NCI-H226 (cell line): Measurements from ENCODE around the gene RAD51B.

ENCODE experiments used
- DNase-seq: peaks from one replicate; pipeline ENCODE4 v3.0.0-alpha.2; 2015

The RAD51B gene

GRCh38 chr14:68349900-68350629 is 530.5 kb downstream of the RAD51B start:
- no peak for DNase-seq

GRCh38 chr14:68355415-68355814 is 535.8 kb downstream of the RAD51B start:
- no peak for DNase-seq

- DNase-seq = no peak
These were observed 538.2 kb downstream of the RAD51B start for GRCh38 chr14:68357777-68358176.

GRCh38 chr14:68358500-68358899 is 538.9 kb downstream of the RAD51B start:
- no peak for DNase-seq

GRCh38 chr14:68359022-68359836 is 539.6 kb downstream of the RAD51B start:
- DNase-seq = no peak

- no peak for DNase-seq
These were observed 540.4 kb downstream of the RAD51B start for GRCh38 chr14:68359837-68360552.

GRCh38 chr14:68361231-68361630 is 541.7 kb downstream of the RAD51B start:
- peak; percentile 60 for DNase-seq

- DNase-seq = no peak
These were observed 543.3 kb downstream of the RAD51B start for GRCh38 chr14:68362846-68363245.

GRCh38 chr14:68363466-68363842 is 543.9 kb downstream of the RAD51B start:
- no peak for DNase-seq

GRCh38 chr14:68363843-68364767 is 544.5 kb downstream of the RAD51B start:
- no peak for DNase-seq

GRCh38 chr14:68364792-68365192 is 545.2 kb downstream of the RAD51B start:
- peak; percentile 89 for DNase-seq

- peak; percentile 74 for DNase-seq
These were observed 545.6 kb downstream of the RAD51B start for GRCh38 chr14:68365228-68365627.

- DNase-seq = no peak
These were observed 547.1 kb downstream of the RAD51B start for GRCh38 chr14:68366656-68367055.

- peak; percentile 67 for DNase-seq
These were observed 548.0 kb downstream of the RAD51B start for GRCh38 chr14:68367536-68367935.

GRCh38 chr14:68368850-68369249 is 549.3 kb downstream of the RAD51B start:
- DNase-seq = no peak

GRCh38 chr14:68369281-68370056 is 549.9 kb downstream of the RAD51B start:
- DNase-seq = no peak

- DNase-seq = no peak
These were observed 550.4 kb downstream of the RAD51B start for GRCh38 chr14:68370057-68370360.

GRCh38 chr14:68372368-68372767 is 552.8 kb downstream of the RAD51B start:
- no peak for DNase-seq

GRCh38 chr14:68373124-68373646 is 553.6 kb downstream of the RAD51B start:
- DNase-seq = no peak

GRCh38 chr14:68373847-68374444 is 554.4 kb downstream of the RAD51B start:
- DNase-seq = no peak

GRCh38 chr14:68374682-68375081 is 555.1 kb downstream of the RAD51B start:
- DNase-seq = no peak
